ENCODE data around the gene CTSF.
"Not testable (repeated sequence)": the region's sequence is repeated elsewhere in the genome, so short reads cannot be mapped to it uniquely, and the experiment has no call there.

CTSF gene

GRCh38 chr11:66589996-66590675 lies 21.7 kb upstream of the CTSF start:
- no peaks in the 10 kb centered on the region for H3K9me3 ChIP-seq (ENCODE audit: control insufficient read depth in 2 of 2, low read length in 2 of 2)
- H3K27me3 ChIP-seq (ENCODE audit: control insufficient read depth in 2 of 2, insufficient read depth in 2 of 2, low read length in 2 of 2), result no peaks in the 10 kb centered on the region
- H3K4me3 ChIP-seq (ENCODE audit: low read length in 2 of 2), result no peak overlapping the region

GRCh38 chr11:66589315-66589714 lies 20.9 kb upstream of the CTSF start:
- not testable (repeated sequence) for H3K9me3 ChIP-seq (ENCODE audit: control insufficient read depth in 2 of 2, low read length in 2 of 2); H3K36me3 ChIP-seq (ENCODE audit: control insufficient read depth in 2 of 2, insufficient read depth in 2 of 2, low read length in 2 of 2); H3K9ac ChIP-seq (ENCODE audit: low read depth in 1 of 2, low read length in 2 of 2); H3K27me3 ChIP-seq (ENCODE audit: control insufficient read depth in 2 of 2, insufficient read depth in 2 of 2, low read length in 2 of 2); H3K4me3 ChIP-seq (ENCODE audit: low read length in 2 of 2); H3K27ac ChIP-seq (ENCODE audit: low read depth in 2 of 2, low read length in 2 of 2)
- peaks cover 7 to 16% of the 10 kb centered on the region in 2 donors for H3K4me1 ChIP-seq (ENCODE audit: control insufficient read depth in 2 of 2, insufficient read depth in 2 of 2, low read length in 2 of 2)

More at GRCh38 chr11:66589996-66590675, 21.7 kb upstream of the CTSF start:
- Histone ChIP-seq H3K4me1 (ENCODE audit: control insufficient read depth in 2 of 2, insufficient read depth in 2 of 2, low read length in 2 of 2) (peaks cover 10 to 20% of the 10 kb centered on the region in 2 donors), H3K27ac (ENCODE audit: low read depth in 2 of 2, low read length in 2 of 2) (no peak overlapping the region), H3K9ac (ENCODE audit: low read depth in 1 of 2, low read length in 2 of 2) (no peak overlapping the region), H3K36me3 (ENCODE audit: control insufficient read depth in 2 of 2, insufficient read depth in 2 of 2, low read length in 2 of 2) (no peaks in the 10 kb centered on the region)

DNA sequence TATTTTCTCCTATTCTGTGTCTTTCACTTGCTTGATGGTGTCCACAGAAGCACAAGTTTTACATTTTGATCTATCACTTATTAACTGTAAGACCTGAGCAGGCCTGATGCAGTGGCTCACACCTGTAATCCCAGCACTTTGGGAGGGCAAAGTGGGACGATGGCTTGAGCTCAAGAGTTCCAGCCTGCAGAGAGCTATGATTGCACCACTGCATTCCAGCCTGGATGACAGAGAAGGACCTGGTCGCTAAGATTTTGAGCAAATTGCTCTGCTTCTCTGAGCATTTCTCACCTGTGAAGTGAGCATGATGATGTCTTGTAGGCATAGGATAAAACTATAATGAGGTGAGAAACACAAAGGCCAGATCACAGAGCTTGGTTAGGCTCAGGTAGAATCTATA lies 17.7 kb upstream of the CTSF start:
- Histone ChIP-seq H3K4me1 (ENCODE audit: control insufficient read depth in 2 of 2, insufficient read depth in 2 of 2, low read length in 2 of 2) (no peaks in the 10 kb centered on the region), H3K27me3 (ENCODE audit: control insufficient read depth in 2 of 2, insufficient read depth in 2 of 2, low read length in 2 of 2) (no peaks in the 10 kb centered on the region), H3K9me3 (ENCODE audit: control insufficient read depth in 2 of 2, low read length in 2 of 2) (peaks cover 0 to 2% of the 10 kb centered on the region in 2 donors), H3K27ac (ENCODE audit: low read depth in 2 of 2, low read length in 2 of 2) (no peak overlapping the region), H3K36me3 (ENCODE audit: control insufficient read depth in 2 of 2, insufficient read depth in 2 of 2, low read length in 2 of 2) (no peaks in the 10 kb centered on the region), H3K9ac (ENCODE audit: low read depth in 1 of 2, low read length in 2 of 2) (no peak overlapping the region), H3K4me3 (ENCODE audit: low read length in 2 of 2) (no peak overlapping the region)

GRCh38 chr11:66585447-66585846 lies 17.0 kb upstream of the CTSF start:
- H3K27ac ChIP-seq (ENCODE audit: low read depth in 2 of 2, low read length in 2 of 2); H3K36me3 ChIP-seq (ENCODE audit: control insufficient read depth in 2 of 2, insufficient read depth in 2 of 2, low read length in 2 of 2); H3K4me3 ChIP-seq (ENCODE audit: low read length in 2 of 2): not testable (repeated sequence)

GRCh38 chr11:66582565-66583147 lies 14.2 kb upstream of the CTSF start:
- not testable (repeated sequence) for H3K9ac ChIP-seq (ENCODE audit: low read depth in 1 of 2, low read length in 2 of 2); H3K4me1 ChIP-seq (ENCODE audit: control insufficient read depth in 2 of 2, insufficient read depth in 2 of 2, low read length in 2 of 2); H3K4me3 ChIP-seq (ENCODE audit: low read length in 2 of 2); H3K9me3 ChIP-seq (ENCODE audit: control insufficient read depth in 2 of 2, low read length in 2 of 2); H3K27me3 ChIP-seq (ENCODE audit: control insufficient read depth in 2 of 2, insufficient read depth in 2 of 2, low read length in 2 of 2); H3K36me3 ChIP-seq (ENCODE audit: control insufficient read depth in 2 of 2, insufficient read depth in 2 of 2, low read length in 2 of 2); H3K27ac ChIP-seq (ENCODE audit: low read depth in 2 of 2, low read length in 2 of 2)

More at GRCh38 chr11:66585447-66585846, 17.0 kb upstream of the CTSF start:
- not testable (repeated sequence) for H3K9me3 ChIP-seq (ENCODE audit: control insufficient read depth in 2 of 2, low read length in 2 of 2); H3K4me1 ChIP-seq (ENCODE audit: control insufficient read depth in 2 of 2, insufficient read depth in 2 of 2, low read length in 2 of 2); H3K9ac ChIP-seq (ENCODE audit: low read depth in 1 of 2, low read length in 2 of 2); H3K27me3 ChIP-seq (ENCODE audit: control insufficient read depth in 2 of 2, insufficient read depth in 2 of 2, low read length in 2 of 2)

DNA sequence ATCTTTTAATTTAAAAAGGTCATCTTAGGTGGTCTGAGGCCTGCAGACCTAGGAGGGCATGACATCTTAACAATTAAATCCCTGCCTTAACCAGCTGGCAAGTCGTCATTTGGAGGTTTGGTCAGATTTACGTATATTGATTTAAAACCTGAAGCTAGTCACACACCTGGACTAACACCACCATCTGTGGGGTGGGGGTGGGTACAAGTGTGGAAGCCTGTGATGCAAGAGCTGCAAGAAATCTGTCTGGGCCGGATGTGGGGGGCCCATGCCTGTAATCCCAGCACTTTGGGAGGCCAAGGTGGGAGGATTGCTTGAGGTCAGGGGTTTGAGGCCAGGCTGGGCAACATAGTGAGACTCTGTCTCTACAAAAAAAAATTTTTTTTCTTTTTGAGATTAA lies 12.9 kb upstream of the CTSF start:
- Histone ChIP-seq H3K27ac (ENCODE audit: low read depth in 2 of 2, low read length in 2 of 2) (no peak overlapping the region), H3K9me3 (ENCODE audit: control insufficient read depth in 2 of 2, low read length in 2 of 2) (peaks cover 0 to 2% of the 10 kb centered on the region in 2 donors), H3K36me3 (ENCODE audit: control insufficient read depth in 2 of 2, insufficient read depth in 2 of 2, low read length in 2 of 2) (no peaks in the 10 kb centered on the region), H3K4me1 (ENCODE audit: control insufficient read depth in 2 of 2, insufficient read depth in 2 of 2, low read length in 2 of 2) (peaks cover 0 to 4% of the 10 kb centered on the region in 2 donors), H3K9ac (ENCODE audit: low read depth in 1 of 2, low read length in 2 of 2) (no peak overlapping the region), H3K4me3 (ENCODE audit: low read length in 2 of 2) (no peak overlapping the region), H3K27me3 (ENCODE audit: control insufficient read depth in 2 of 2, insufficient read depth in 2 of 2, low read length in 2 of 2) (peaks cover 0 to 3% of the 10 kb centered on the region in 2 donors)

DNA sequence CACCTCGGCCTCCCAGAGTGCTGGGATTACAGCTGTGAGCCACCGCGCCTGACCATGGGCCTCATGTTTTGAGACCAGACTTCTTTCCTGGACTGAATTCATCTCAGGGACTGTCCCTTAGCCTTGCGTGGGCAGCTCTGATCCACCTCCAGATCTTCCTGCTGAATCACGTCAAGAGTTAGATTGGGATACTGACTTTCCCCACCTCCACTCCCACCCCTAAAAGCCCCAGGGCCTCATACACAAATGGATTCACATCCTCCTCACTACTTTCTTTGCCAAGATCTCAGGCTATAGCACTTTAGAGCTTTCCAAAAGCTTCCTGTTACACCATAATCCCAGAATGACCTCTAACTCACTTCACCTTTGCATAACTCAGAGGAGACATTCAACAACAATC lies 12.4 kb upstream of the CTSF start:
- Histone ChIP-seq H3K27ac (ENCODE audit: low read depth in 2 of 2, low read length in 2 of 2) (no peak overlapping the region), H3K27me3 (ENCODE audit: control insufficient read depth in 2 of 2, insufficient read depth in 2 of 2, low read length in 2 of 2) (peaks cover 0 to 3% of the 10 kb centered on the region in 2 donors), H3K9ac (ENCODE audit: low read depth in 1 of 2, low read length in 2 of 2) (no peak overlapping the region), H3K4me1 (ENCODE audit: control insufficient read depth in 2 of 2, insufficient read depth in 2 of 2, low read length in 2 of 2) (peaks cover 0 to 4% of the 10 kb centered on the region in 2 donors), H3K4me3 (ENCODE audit: low read length in 2 of 2) (no peak overlapping the region), H3K9me3 (ENCODE audit: control insufficient read depth in 2 of 2, low read length in 2 of 2) (peaks cover 0 to 2% of the 10 kb centered on the region in 2 donors), H3K36me3 (ENCODE audit: control insufficient read depth in 2 of 2, insufficient read depth in 2 of 2, low read length in 2 of 2) (no peaks in the 10 kb centered on the region)

DNA sequence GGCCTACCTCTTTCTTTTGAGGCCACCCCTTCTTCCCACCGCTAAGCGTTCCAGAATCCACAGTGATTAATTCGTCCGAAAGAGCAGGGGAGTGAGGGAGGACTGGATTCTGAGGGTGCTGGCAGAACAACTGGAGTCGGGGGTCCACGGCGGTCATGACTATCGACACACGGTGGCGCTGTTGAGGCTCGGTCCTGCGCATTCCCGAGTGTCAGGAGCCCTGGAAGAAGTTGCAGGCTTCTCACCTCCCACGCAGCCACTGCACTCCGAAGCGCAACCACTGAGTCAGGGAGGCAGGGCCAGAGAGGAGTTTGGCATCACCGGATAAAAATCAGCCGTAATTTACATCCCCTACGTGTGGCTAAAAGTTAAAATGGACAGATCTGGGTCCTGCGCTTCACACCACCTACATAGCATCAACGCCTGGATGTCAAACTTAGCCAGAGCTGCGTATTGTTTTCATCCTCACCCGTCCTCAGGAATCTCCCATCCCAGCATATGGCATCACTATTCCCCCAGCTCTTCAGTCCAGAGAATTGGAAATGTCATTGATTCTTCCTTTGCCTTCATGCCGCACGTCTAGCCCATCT lies 10.7 kb upstream of the CTSF start:
- Histone ChIP-seq H3K4me1 (ENCODE audit: control insufficient read depth in 2 of 2, insufficient read depth in 2 of 2, low read length in 2 of 2) (peaks cover 0 to 4% of the 10 kb centered on the region in 2 donors), H3K27me3 (ENCODE audit: control insufficient read depth in 2 of 2, insufficient read depth in 2 of 2, low read length in 2 of 2) (peaks cover 0 to 3% of the 10 kb centered on the region in 2 donors), H3K9ac (ENCODE audit: low read depth in 1 of 2, low read length in 2 of 2) (no peak overlapping the region), H3K36me3 (ENCODE audit: control insufficient read depth in 2 of 2, insufficient read depth in 2 of 2, low read length in 2 of 2) (no peaks in the 10 kb centered on the region), H3K27ac (ENCODE audit: low read depth in 2 of 2, low read length in 2 of 2) (no peak overlapping the region), H3K4me3 (ENCODE audit: low read length in 2 of 2) (no peak overlapping the region), H3K9me3 (ENCODE audit: control insufficient read depth in 2 of 2, low read length in 2 of 2) (peaks cover 0 to 2% of the 10 kb centered on the region in 2 donors)

DNA sequence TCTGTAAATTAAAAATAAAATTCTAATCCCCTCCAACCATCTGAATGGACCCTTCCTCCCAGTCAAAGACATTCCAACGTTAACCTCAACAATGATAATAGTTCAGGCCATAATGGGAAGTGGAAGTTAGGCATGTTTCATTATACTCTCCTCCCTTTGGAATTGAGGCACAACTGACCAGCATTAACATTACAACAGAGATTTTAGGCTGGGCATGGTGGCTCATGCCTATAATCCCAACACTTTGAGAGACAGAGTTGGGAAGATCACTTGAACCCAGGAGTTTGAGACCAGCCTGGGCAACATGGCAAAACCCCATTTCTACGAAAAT lies 2.4 kb upstream of the CTSF start:
- Histone ChIP-seq H3K27ac (ENCODE audit: low read depth in 2 of 2, low read length in 2 of 2) (no peak overlapping the region), H3K27me3 (ENCODE audit: control insufficient read depth in 2 of 2, insufficient read depth in 2 of 2, low read length in 2 of 2) (no peaks in the 10 kb centered on the region)

GRCh38 chr11:66570079-66570849 lies 1.9 kb upstream of the CTSF start:
- no peaks in the 10 kb centered on the region for H3K36me3 ChIP-seq (ENCODE audit: control insufficient read depth in 2 of 2, insufficient read depth in 2 of 2, low read length in 2 of 2)
- peaks cover 4% of the 10 kb centered on the region in 2 donors for H3K4me1 ChIP-seq (ENCODE audit: control insufficient read depth in 2 of 2, insufficient read depth in 2 of 2, low read length in 2 of 2)
- no peak overlapping the region for H3K27ac ChIP-seq (ENCODE audit: low read depth in 2 of 2, low read length in 2 of 2)
- no peak overlapping the region for H3K4me3 ChIP-seq (ENCODE audit: low read length in 2 of 2)
- H3K27me3 ChIP-seq (ENCODE audit: control insufficient read depth in 2 of 2, insufficient read depth in 2 of 2, low read length in 2 of 2), result no peaks in the 10 kb centered on the region
- H3K9ac ChIP-seq (ENCODE audit: low read depth in 1 of 2, low read length in 2 of 2), result no peak overlapping the region
- no peaks in the 10 kb centered on the region for H3K9me3 ChIP-seq (ENCODE audit: control insufficient read depth in 2 of 2, low read length in 2 of 2)

More for the DNA sequence above, 2.4 kb upstream of the CTSF start:
- Histone ChIP-seq H3K9ac (ENCODE audit: low read depth in 1 of 2, low read length in 2 of 2) (no peak overlapping the region), H3K4me3 (ENCODE audit: low read length in 2 of 2) (no peak overlapping the region), H3K9me3 (ENCODE audit: control insufficient read depth in 2 of 2, low read length in 2 of 2) (no peaks in the 10 kb centered on the region), H3K4me1 (ENCODE audit: control insufficient read depth in 2 of 2, insufficient read depth in 2 of 2, low read length in 2 of 2) (peaks cover 4% of the 10 kb centered on the region in 2 donors), H3K36me3 (ENCODE audit: control insufficient read depth in 2 of 2, insufficient read depth in 2 of 2, low read length in 2 of 2) (no peaks in the 10 kb centered on the region)

Measured in mucosa of rectum (tissue), 2 donors.